Upper lobe of left lung (tissue), 4 donors: ENCODE data around the gene CNTFR.

Experiments
- EP300 ChIP-seq, 4 donors: sonication (generic); formaldehyde crosslinking; IDR thresholded peaks; one replicate each; pipeline ENCODE4 v1.5.1; 2017; ENCODE audit warnings: antibody characterized with exemption in 4 of 4, control low read depth in 2 of 4
- POLR2A ChIP-seq, 4 donors: fragments of 450-650 bp; IDR thresholded peaks; one replicate each; pipeline ENCODE4 v1.5.1; 2016 to 2017; ENCODE audit warnings: antibody characterized with exemption in 4 of 4, mild to moderate bottlenecking in 2 of 4
- POLR2AphosphoS5 ChIP-seq, 2 donors: sonication (generic); formaldehyde crosslinking; IDR thresholded peaks; one replicate each; pipeline ENCODE4 v1.5.1; 2017; ENCODE audit warnings: antibody characterized with exemption in 2 of 2
- TF ChIP-seq, protein P1 (sequence below), 6 experiments: fragments of 450-650 bp in 4 of 6; fragments of 200-600 bp in 2 of 6; sonication (generic) in 2 of 6; IDR thresholded peaks; one replicate each; pipeline ENCODE4 v1.5.1; 2016 to 2019; ENCODE audit warnings: antibody characterized with exemption in 6 of 6

DNA sequence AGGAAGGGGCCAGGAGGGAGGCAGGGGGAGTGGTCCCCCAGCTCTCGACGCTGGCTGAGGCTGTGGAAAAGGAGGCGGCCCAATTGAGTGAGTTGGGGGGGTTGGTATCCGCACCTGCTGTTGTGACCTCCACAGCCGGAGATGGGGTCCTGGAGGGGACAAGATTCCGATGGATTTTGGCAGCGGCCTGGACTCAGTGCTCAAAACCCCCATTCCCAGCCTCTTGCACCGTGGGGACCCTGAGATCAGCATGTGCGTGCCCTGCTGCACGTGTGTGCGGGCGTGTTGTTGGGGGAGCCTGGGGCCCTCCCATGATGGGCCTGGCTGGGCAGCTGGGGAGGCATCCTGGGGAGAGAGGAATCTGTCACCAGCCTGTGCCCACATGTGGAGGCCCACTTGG lies 15.0 kb downstream of the CNTFR start:
- TF ChIP-seq, protein P1, sequence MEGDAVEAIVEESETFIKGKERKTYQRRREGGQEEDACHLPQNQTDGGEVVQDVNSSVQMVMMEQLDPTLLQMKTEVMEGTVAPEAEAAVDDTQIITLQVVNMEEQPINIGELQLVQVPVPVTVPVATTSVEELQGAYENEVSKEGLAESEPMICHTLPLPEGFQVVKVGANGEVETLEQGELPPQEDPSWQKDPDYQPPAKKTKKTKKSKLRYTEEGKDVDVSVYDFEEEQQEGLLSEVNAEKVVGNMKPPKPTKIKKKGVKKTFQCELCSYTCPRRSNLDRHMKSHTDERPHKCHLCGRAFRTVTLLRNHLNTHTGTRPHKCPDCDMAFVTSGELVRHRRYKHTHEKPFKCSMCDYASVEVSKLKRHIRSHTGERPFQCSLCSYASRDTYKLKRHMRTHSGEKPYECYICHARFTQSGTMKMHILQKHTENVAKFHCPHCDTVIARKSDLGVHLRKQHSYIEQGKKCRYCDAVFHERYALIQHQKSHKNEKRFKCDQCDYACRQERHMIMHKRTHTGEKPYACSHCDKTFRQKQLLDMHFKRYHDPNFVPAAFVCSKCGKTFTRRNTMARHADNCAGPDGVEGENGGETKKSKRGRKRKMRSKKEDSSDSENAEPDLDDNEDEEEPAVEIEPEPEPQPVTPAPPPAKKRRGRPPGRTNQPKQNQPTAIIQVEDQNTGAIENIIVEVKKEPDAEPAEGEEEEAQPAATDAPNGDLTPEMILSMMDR (IDR thresholded peaks at IDR 0.05): no peak
- TF ChIP-seq POLR2A (IDR thresholded peaks at IDR 0.05): no peak
- no peak for TF ChIP-seq POLR2AphosphoS5 (IDR thresholded peaks at IDR 0.05)
- TF ChIP-seq EP300 (IDR thresholded peaks at IDR 0.05): no peak
